ENCODE results near the gene GTPBP6.
"Not testable (repeated sequence)": the region's sequence is repeated elsewhere in the genome, so short reads cannot be mapped to it uniquely, and the experiment has no call there.

Gene GTPBP6

DNA sequence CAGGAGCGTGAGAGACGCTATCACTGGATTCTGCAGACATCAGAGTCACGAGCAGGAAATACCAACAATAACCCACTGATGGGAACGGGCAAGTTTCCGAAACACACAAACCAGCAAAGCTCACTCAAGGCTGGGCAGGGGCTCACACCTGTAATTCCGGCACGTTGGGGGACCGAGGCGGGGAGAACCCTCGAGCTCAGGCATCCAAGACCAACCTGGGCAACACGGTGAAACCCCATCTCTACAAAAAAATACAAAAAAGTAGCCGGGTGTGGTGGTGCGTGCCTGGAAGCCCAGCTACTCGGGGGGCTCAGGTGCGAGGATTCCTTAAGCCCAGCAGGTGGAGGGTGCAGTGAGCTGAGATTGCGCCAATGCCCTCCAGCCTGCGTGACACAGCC, 17.2 kb upstream of the GTPBP6 start:
- no peak for DNase-seq (ENCODE audit: low read depth, low spot score)

DNA sequence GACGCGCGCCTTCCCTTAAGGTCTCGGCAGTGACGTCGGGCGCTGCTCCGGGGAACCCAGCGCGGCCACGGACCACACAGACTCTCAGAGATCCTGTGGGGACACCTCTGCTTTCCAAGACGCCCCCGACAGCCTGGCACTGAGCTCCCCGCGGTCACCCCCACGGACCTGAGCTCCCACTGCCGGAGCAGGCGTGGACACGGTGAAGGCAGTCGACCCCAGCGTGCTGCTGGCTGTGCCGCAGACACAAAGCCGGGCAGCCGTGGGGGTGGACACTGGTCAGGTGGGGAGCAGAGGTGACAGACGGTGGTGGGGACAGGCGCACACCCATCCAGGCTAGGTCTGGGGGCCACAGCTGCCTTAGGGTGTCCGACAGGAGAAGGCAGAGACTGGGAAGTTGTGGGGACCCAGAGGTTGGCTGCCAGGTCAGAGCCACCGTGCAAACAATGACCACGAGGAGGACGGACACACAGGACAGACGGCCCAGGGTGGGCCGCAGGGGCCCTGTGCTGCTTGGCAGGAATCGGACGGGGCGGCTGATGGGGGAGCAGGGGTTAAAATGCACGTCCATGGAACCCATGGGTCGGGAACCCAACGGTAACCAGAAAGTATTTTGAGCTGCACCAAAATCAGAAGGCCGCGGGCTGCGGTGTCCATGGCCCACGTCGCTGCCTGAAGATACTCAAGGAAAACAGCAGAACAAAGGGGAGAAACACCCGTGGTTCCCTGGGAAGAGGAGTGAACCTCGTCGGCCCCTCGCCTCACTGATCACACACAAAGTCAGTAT, 16.6 kb upstream of the GTPBP6 start:
- DNase-seq (ENCODE audit: low read depth, low spot score): no peak

GRCh38 chrX:334331-334891, 15.8 kb upstream of the GTPBP6 start:
- no peak for DNase-seq (ENCODE audit: low read depth, low spot score)

DNA sequence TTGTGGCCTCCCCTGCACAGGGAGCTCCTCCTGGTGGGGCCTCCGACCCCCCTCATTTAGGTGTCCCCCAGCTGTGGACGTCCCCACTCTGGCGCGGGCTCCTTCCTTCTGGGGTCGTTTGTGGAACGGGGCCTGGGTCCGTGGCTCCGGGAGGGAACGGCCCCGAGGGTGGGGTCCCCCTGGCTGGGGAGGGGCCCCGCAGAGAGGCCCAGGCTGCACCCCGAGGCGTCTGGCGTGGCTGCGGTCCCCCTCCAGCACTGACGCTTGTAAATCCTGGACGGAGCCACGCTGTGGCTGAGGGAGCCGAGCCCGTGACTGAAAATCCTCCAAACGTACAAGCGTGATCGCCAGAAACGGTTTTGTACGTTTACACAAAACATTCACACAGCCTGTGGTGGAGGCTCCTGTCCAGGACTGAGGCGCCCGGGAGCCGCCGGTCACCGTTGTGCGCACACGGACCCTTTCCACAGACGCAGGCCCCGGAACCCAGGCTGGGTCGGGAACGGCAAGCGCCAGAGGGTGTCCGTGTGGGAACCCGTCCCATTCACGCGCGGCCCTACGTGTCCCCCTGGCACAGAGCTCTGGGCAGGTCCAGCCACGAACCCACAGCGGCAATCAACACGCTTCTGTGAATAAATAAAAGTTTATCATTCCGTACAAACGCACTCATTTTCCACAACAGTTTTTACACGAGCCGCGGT, 15.2 kb upstream of the GTPBP6 start:
- no peak for DNase-seq (ENCODE audit: low read depth, low spot score)

DNA sequence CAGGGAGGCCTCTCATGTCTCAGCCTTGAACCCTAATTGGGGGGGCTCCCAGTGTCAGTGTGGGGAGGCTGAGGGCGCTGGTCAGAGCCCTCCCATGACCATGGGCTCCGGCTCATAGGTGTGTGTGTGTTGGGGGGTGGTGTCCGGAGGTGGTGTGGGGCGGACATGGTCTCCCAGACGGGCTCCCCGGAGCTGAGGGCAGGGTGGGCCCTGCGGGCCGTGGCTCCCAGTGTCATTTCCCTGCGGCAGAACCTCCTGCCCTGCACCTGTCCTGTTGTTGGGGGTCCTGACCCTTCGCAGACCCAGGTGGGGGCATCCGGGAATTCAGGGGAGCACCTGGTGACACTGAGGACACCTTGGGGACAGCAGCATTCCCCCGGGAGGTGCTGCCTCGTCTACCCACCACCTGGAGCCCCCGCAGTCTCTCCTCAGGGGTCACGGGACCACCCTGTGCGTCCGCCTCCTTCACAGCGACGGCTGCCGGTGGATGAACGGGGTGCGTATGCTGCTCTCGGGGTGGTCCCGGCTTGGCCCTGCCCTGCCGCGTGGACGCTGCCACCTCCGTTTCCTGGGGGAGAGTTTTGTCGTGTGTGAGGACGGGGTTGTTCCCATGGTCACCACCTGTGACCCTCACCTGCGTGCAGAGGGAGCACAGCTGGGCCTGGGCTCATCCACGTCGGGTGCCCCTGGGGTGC, 14.5 kb upstream of the GTPBP6 start:
- DNase-seq (ENCODE audit: low read depth, low spot score): no peak

DNA sequence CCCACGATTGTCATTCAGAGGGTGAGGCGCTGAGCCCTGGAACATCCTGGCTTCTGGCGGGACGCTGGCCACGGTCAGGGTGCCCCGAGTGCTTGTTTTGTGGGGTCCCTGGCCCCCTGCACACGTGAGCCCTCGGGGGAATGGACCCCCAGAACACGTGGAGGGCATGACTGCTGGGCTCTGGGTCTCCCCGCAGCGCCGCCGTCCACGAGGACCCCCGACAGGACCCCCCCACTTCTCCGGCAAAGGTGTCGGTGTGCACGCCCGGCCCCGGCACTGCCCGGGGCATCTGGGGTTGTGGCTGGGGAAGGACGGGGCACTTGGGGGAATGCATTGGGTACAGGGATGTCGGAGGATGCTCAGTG, 13.9 kb upstream of the GTPBP6 start:
- no peak for DNase-seq (ENCODE audit: low read depth, low spot score)

- DNase-seq (ENCODE audit: low read depth, low spot score): no peak
Observed at GRCh38 chrX:331825-332495, 13.4 kb upstream of the GTPBP6 start.

DNA sequence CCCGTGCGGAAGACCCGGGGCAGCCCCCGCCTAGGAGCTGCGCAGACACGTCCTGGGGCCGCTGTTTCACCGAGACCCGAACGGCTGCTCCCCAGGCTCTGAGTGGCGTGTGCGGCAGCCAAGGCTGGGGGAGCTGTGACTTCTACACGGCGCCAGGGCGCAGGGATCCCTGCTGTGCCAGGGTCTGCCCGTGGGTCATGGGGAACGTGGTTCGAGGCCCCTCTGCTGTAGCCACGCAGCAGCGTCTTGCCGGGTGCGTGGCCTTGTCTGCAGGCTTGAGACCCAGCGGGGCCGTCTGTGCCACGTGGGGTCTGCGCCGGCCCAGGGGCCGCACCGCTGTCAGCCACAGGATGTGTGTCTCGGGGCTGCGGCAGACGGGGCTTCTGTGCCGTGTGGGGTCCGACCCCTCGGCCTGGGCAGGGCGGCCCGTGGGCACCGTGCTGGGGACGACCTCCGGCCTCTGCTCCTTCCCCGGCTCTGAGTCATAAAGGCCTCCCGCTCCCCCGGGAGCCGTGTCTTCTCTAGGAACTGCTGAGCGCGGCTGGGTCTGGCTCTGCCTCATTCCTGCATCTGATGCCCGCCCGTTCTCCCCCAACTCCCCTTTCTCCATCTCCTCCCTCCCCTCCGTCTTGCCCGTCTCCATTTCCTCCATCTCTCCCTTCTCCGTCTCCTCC, 12.7 kb upstream of the GTPBP6 start:
- DNase-seq (ENCODE audit: low read depth, low spot score): no peak

- no peak for DNase-seq (ENCODE audit: low read depth, low spot score)
Observed at GRCh38 chrX:330726-331150, 12.1 kb upstream of the GTPBP6 start.

DNA sequence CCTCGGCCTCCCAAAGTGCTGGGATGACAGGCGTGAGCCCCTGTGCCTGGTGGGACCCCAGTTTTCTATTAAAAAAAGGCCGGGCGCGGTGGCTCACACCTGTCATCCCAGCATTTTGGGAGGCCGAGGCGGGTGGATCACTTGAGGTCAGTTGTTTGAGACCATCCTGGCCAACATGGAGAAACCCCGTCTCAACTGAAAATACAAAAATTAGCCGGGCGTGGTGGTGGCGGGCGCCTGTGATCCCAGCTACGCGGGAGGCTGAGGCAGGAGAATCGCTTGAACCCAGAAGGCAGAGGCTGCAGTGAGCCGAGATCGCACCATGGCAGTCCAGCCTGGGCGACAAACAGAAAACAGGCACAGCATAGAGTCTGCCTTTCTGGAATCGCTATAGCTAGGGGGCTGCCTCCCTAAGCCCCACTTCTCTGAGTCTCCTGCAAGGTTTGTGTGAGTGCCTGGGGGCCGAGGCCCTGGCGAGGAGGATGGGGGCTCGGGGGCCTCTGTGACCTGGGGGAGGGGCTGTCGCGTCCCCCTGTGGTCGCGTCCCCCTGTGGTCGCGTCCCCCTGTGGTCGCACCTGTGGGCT, 11.6 kb upstream of the GTPBP6 start:
- DNase-seq (ENCODE audit: low read depth, low spot score): not testable (repeated sequence)

- no peak for DNase-seq (ENCODE audit: low read depth, low spot score)
Observed at GRCh38 chrX:329291-329910, 10.8 kb upstream of the GTPBP6 start.

DNA sequence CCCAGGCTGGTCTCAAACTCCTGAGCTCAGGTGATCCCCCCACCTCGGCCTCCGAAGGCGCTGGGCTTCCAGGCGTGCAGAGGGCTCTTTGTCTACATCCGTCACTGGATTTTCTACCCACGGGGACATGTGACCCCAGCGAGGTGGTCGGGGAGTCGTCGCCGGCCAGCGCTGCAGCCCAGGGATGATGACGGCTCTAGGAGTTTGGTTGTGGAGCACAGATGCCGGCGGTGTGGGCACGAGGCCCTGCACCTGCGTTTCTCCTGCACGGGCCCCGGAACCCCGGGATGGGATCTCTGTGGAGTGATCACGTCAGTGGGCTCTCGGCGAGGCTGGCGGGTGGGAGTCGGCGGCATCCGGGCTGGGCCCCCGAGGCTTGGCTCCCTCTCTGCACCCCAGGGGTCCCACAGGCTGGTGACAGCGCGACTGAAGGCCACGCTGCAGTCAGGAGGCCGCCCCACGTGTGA, 9.1 kb upstream of the GTPBP6 start:
- DNase-seq (ENCODE audit: low read depth, low spot score): no peak

DNA sequence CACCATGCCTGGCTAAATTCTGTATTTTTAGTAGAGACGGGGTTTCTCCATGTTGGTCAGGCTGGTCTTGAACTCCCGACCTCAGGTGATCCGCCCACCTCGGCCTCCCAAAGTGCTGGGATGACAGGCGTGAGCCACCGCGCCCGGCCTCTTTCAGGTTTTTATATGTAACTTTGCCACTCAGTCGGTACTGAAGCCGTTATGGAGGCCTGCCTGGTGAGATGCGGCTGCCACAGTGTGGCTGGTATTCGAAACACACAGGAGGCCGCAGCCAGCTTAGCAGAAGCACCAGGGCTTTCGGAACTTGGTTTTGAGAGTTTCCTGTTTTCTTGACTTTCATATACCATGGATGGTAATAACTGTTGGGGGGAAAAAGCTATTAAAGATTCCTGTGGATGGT, 6.1 kb upstream of the GTPBP6 start:
- DNase-seq (ENCODE audit: low read depth, low spot score): not testable (repeated sequence)

- DNase-seq (ENCODE audit: low read depth, low spot score): no peak
Observed at GRCh38 chrX:323721-324628, 5.4 kb upstream of the GTPBP6 start.

- no peak for DNase-seq (ENCODE audit: low read depth, low spot score)
Observed at GRCh38 chrX:320126-320783, 1.7 kb upstream of the GTPBP6 start.

DNA sequence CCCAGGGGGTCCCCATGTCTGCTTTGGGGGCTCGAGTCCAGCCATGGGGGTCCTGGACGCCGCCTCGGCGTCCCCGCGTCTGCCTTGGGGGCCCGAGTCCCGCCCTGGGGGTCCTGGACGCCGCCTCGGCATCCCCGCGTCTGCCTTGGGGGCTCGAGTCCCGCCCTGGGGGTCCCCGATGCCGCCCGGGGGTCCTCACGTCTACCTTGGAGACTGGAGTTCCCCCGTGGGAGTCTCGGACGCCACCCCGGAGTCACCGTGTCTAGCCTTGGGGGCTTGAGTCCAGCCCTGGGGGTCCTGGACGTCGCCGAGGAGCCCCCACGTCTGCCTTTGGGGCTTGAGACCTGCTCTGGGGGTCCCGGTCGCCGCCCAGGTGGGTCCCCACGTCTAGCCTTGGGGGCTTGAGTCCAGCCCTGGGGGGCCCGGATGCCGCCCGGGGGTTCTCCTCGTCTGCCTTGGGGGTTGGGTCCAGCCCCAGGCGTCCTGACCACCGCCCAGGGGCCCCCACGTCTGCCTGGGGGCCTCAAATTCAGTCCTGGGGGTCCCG, 1.1 kb upstream of the GTPBP6 start:
- no peak for DNase-seq (ENCODE audit: low read depth, low spot score)

DNA sequence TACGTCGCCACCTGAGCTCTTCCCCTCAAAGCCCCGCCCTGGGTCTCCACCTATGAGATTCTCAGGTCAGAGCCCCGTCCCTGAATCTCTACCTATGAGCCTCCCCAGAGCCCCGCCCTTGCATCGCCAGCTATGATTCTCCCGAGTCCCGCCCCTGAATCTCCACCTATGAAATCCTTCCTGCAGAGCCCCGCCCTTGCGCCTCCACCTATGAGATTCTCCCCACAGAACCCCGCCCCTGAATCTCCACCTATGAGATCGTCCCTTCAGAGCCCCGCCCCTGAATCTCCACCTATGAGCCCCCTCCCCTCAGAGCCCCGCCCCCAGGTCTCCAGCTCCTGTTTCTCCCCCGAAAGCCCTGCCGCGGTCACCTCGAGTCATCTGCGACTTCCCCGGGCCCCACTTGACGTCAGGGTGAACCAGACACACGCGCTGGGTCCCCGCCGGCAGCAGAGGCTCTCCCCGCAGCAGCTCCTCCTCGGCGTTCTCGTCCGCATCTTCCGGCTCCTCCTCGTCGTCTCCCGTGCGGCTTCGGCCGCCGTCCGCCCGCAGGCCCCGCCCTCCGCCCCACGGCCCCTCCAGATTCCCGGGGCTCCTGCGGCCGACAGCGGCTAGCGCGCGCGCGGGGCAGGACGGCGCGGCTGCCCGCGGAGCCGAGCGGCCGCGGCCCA, 393 bp downstream of the GTPBP6 start:
- DNase-seq (ENCODE audit: low read depth, low spot score): peak; percentile 97

Data from smooth muscle cell of the brain vasculature (primary cell).